GM12878 (cell line): Measurements from ENCODE around the gene CD207.

Experiments used
- CBX5 ChIP-seq: sonication (generic); IDR thresholded peaks from 2 replicates; pipeline ENCODE4 v1.6.1; 2016; ENCODE audit warnings: low read depth, moderate library complexity, mild to moderate bottlenecking, inconsistent platforms
- EZH2 ChIP-seq: IDR thresholded peaks from 2 replicates; pipeline ENCODE4 v1.6.1; 2012; ENCODE audit warnings: low read depth, mild to moderate bottlenecking, control low read depth, inconsistent platforms, low read length, borderline replicate concordance; ENCODE audit not compliant: control insufficient read depth
- FOXM1 ChIP-seq: IDR thresholded peaks from 2 replicates; pipeline ENCODE4 v1.6.1; 2012; ENCODE audit warnings: low read depth, mild to moderate bottlenecking, inconsistent platforms, low read length, moderate library complexity
- KDM1A ChIP-seq: fragments of 200-600 bp; sonication (generic); IDR thresholded peaks from 2 replicates; pipeline ENCODE4 v1.6.1; 2016; ENCODE audit warnings: borderline replicate concordance
- MXI1 ChIP-seq: fragments of 150-350 bp; IDR thresholded peaks from 2 replicates; pipeline ENCODE4 v1.6.1; 2011; ENCODE audit warnings: low read depth, mild to moderate bottlenecking, inconsistent platforms, low read length, improper control_type of control experiment
- ZNF24 ChIP-seq: fragments of 450-650 bp; IDR thresholded peaks from 2 replicates; pipeline ENCODE4 v1.6.1; 2017; ENCODE audit warnings: antibody characterized with exemption, mild to moderate bottlenecking
- TF ChIP-seq, protein P1 (sequence below): IDR thresholded peaks from 2 replicates; pipeline ENCODE4 v1.6.1; 2012; ENCODE audit warnings: low read depth, low read length, improper control_type of control experiment
- TF ChIP-seq, protein P2 (sequence below): fragments of 450-650 bp; IDR thresholded peaks from 2 replicates; pipeline ENCODE4 v1.6.1; 2016; ENCODE audit warnings: mild to moderate bottlenecking, moderate library complexity, borderline replicate concordance
- TF ChIP-seq, protein P3 (sequence below): IDR thresholded peaks from 2 replicates; pipeline ENCODE4 v1.6.1; 2012; ENCODE audit warnings: low read depth, low read length, improper control_type of control experiment
- TF ChIP-seq, protein P4 (sequence below), 3 experiments: IDR thresholded peaks in 2 of 3; conservative IDR thresholded peaks in 1 of 3; 2 replicates each; pipeline ENCODE4 v1.5.1; 2011; ENCODE audit warnings: low read depth in 3 of 3, low read length in 3 of 3, mild to moderate bottlenecking in 3 of 3, control low read depth in 2 of 3, moderate library complexity in 2 of 3, inconsistent platforms in 1 of 3, mixed read lengths in 1 of 3; ENCODE audit not compliant: control insufficient read depth in 2 of 3, insufficient read depth in 1 of 3; ENCODE audit errors: extremely low read depth in 1 of 3

DNA sequence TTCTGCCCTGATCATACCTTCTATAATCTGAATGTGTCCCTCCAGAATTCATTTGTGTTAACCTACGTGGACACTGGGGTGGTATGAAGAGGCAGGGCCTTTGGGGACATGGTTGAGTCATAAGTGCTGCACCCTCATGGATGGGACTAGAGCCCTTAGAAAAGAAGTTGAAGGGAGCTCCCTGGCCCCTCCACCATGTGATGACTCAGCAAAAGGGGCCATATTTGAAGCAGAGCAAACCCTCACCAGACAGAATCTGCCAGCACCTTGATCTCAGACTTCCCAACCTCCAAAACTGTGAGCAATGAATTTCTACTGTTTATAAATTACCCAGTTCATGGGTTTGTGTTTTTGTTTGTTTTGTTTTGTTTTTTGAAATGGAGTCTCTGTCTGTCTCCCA is 33.4 kb upstream of the CD207 start:
- TF ChIP-seq, protein P1, sequence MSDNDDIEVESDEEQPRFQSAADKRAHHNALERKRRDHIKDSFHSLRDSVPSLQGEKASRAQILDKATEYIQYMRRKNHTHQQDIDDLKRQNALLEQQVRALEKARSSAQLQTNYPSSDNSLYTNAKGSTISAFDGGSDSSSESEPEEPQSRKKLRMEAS = no peak
- TF ChIP-seq, protein P2, sequence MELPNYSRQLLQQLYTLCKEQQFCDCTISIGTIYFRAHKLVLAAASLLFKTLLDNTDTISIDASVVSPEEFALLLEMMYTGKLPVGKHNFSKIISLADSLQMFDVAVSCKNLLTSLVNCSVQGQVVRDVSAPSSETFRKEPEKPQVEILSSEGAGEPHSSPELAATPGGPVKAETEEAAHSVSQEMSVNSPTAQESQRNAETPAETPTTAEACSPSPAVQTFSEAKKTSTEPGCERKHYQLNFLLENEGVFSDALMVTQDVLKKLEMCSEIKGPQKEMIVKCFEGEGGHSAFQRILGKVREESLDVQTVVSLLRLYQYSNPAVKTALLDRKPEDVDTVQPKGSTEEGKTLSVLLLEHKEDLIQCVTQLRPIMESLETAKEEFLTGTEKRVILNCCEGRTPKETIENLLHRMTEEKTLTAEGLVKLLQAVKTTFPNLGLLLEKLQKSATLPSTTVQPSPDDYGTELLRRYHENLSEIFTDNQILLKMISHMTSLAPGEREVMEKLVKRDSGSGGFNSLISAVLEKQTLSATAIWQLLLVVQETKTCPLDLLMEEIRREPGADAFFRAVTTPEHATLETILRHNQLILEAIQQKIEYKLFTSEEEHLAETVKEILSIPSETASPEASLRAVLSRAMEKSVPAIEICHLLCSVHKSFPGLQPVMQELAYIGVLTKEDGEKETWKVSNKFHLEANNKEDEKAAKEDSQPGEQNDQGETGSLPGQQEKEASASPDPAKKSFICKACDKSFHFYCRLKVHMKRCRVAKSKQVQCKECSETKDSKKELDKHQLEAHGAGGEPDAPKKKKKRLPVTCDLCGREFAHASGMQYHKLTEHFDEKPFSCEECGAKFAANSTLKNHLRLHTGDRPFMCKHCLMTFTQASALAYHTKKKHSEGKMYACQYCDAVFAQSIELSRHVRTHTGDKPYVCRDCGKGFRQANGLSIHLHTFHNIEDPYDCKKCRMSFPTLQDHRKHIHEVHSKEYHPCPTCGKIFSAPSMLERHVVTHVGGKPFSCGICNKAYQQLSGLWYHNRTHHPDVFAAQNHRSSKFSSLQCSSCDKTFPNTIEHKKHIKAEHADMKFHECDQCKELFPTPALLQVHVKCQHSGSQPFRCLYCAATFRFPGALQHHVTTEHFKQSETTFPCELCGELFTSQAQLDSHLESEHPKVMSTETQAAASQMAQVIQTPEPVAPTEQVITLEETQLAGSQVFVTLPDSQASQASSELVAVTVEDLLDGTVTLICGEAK = no peak
- TF ChIP-seq MXI1 (no peak), KDM1A (no peak), FOXM1 (no peak), CBX5 (no peak), EZH2 (no peak), ZNF24 (no peak)
- TF ChIP-seq, protein P3, sequence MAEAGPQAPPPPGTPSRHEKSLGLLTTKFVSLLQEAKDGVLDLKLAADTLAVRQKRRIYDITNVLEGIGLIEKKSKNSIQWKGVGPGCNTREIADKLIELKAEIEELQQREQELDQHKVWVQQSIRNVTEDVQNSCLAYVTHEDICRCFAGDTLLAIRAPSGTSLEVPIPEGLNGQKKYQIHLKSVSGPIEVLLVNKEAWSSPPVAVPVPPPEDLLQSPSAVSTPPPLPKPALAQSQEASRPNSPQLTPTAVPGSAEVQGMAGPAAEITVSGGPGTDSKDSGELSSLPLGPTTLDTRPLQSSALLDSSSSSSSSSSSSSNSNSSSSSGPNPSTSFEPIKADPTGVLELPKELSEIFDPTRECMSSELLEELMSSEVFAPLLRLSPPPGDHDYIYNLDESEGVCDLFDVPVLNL = no peak
- TF ChIP-seq, protein P4, sequence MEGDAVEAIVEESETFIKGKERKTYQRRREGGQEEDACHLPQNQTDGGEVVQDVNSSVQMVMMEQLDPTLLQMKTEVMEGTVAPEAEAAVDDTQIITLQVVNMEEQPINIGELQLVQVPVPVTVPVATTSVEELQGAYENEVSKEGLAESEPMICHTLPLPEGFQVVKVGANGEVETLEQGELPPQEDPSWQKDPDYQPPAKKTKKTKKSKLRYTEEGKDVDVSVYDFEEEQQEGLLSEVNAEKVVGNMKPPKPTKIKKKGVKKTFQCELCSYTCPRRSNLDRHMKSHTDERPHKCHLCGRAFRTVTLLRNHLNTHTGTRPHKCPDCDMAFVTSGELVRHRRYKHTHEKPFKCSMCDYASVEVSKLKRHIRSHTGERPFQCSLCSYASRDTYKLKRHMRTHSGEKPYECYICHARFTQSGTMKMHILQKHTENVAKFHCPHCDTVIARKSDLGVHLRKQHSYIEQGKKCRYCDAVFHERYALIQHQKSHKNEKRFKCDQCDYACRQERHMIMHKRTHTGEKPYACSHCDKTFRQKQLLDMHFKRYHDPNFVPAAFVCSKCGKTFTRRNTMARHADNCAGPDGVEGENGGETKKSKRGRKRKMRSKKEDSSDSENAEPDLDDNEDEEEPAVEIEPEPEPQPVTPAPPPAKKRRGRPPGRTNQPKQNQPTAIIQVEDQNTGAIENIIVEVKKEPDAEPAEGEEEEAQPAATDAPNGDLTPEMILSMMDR (IDR thresholded peaks at IDR 0.05 in 2 of 3, conservative IDR thresholded peaks at IDR 0.05 in 1 of 3; ENCODE audit: control insufficient read depth in 2 of 3, extremely low read depth in 1 of 3, insufficient read depth in 1 of 3, low read depth in 3 of 3, low read length in 3 of 3) = no peak
